Measurements from ENCODE around the gene ADAMTSL1.

The ADAMTSL1 gene

GRCh38 chr9:18622186-18622836, 148.4 kb downstream of the ADAMTSL1 start:
- Histone ChIP-seq H3K9ac (ENCODE audit: low read length) (no peak overlapping the region), H3K4me3 (ENCODE audit: low read length) (no peak overlapping the region), H3K36me3 (ENCODE audit: control insufficient read depth, insufficient read depth, low read length) (no peaks in the 10 kb centered on the region), H3K4me1 (ENCODE audit: control insufficient read depth, insufficient read depth, low read length) (no peaks in the 10 kb centered on the region), H3K9me3 (ENCODE audit: control insufficient read depth, low read length) (no peaks in the 10 kb centered on the region), H3K27me3 (ENCODE audit: control insufficient read depth, insufficient read depth, low read length) (no peaks in the 10 kb centered on the region)

- Histone ChIP-seq H3K4me3 (ENCODE audit: low read length) (no peak overlapping the region), H3K36me3 (ENCODE audit: control insufficient read depth, insufficient read depth, low read length) (no peaks in the 10 kb centered on the region), H3K27me3 (ENCODE audit: control insufficient read depth, insufficient read depth, low read length) (no peaks in the 10 kb centered on the region), H3K9ac (ENCODE audit: low read length) (no peak overlapping the region), H3K4me1 (ENCODE audit: control insufficient read depth, insufficient read depth, low read length) (no peaks in the 10 kb centered on the region), H3K9me3 (ENCODE audit: control insufficient read depth, low read length) (no peaks in the 10 kb centered on the region)
These were observed 149.5 kb downstream of the ADAMTSL1 start for GRCh38 chr9:18623221-18624079.

- Histone ChIP-seq H3K27me3 (ENCODE audit: control insufficient read depth, insufficient read depth, low read length) (no peaks in the 10 kb centered on the region), H3K4me1 (ENCODE audit: control insufficient read depth, insufficient read depth, low read length) (no peaks in the 10 kb centered on the region), H3K9ac (ENCODE audit: low read length) (no peak overlapping the region), H3K36me3 (ENCODE audit: control insufficient read depth, insufficient read depth, low read length) (no peaks in the 10 kb centered on the region), H3K4me3 (ENCODE audit: low read length) (no peak overlapping the region), H3K9me3 (ENCODE audit: control insufficient read depth, low read length) (no peaks in the 10 kb centered on the region)
These were observed 152.2 kb downstream of the ADAMTSL1 start for GRCh38 chr9:18626046-18626698.

- no peaks in the 10 kb centered on the region for H3K9me3 ChIP-seq (ENCODE audit: control insufficient read depth, low read length)
- no peak overlapping the region for H3K9ac ChIP-seq (ENCODE audit: low read length)
- no peaks in the 10 kb centered on the region for H3K4me1 ChIP-seq (ENCODE audit: control insufficient read depth, insufficient read depth, low read length)
- H3K36me3 ChIP-seq (ENCODE audit: control insufficient read depth, insufficient read depth, low read length) = no peaks in the 10 kb centered on the region
- H3K27me3 ChIP-seq (ENCODE audit: control insufficient read depth, insufficient read depth, low read length) = no peaks in the 10 kb centered on the region
- no peak overlapping the region for H3K4me3 ChIP-seq (ENCODE audit: low read length)
These were observed 155.2 kb downstream of the ADAMTSL1 start for GRCh38 chr9:18629136-18629535.

- Histone ChIP-seq H3K27me3 (ENCODE audit: control insufficient read depth, insufficient read depth, low read length) (no peaks in the 10 kb centered on the region), H3K4me1 (ENCODE audit: control insufficient read depth, insufficient read depth, low read length) (no peaks in the 10 kb centered on the region), H3K4me3 (ENCODE audit: low read length) (no peak overlapping the region), H3K9ac (ENCODE audit: low read length) (no peak overlapping the region), H3K9me3 (ENCODE audit: control insufficient read depth, low read length) (no peaks in the 10 kb centered on the region), H3K36me3 (ENCODE audit: control insufficient read depth, insufficient read depth, low read length) (no peaks in the 10 kb centered on the region)
These were observed 158.9 kb downstream of the ADAMTSL1 start for GRCh38 chr9:18632632-18633403.

- no peak overlapping the region for H3K4me3 ChIP-seq (ENCODE audit: low read length)
- H3K4me1 ChIP-seq (ENCODE audit: control insufficient read depth, insufficient read depth, low read length) = no peaks in the 10 kb centered on the region
- no peaks in the 10 kb centered on the region for H3K27me3 ChIP-seq (ENCODE audit: control insufficient read depth, insufficient read depth, low read length)
- H3K9ac ChIP-seq (ENCODE audit: low read length) = no peak overlapping the region
- H3K9me3 ChIP-seq (ENCODE audit: control insufficient read depth, low read length) = no peaks in the 10 kb centered on the region
- no peaks in the 10 kb centered on the region for H3K36me3 ChIP-seq (ENCODE audit: control insufficient read depth, insufficient read depth, low read length)
These were observed 162.8 kb downstream of the ADAMTSL1 start for GRCh38 chr9:18636781-18637180.

- H3K9me3 ChIP-seq (ENCODE audit: control insufficient read depth, low read length) = no peaks in the 10 kb centered on the region
- no peaks in the 10 kb centered on the region for H3K36me3 ChIP-seq (ENCODE audit: control insufficient read depth, insufficient read depth, low read length)
These were observed 164.7 kb downstream of the ADAMTSL1 start for GRCh38 chr9:18638371-18639249.

GRCh38 chr9:18639911-18640310, 166.0 kb downstream of the ADAMTSL1 start:
- no peaks in the 10 kb centered on the region for H3K27me3 ChIP-seq (ENCODE audit: control insufficient read depth, insufficient read depth, low read length)

More at GRCh38 chr9:18638371-18639249, 164.7 kb downstream of the ADAMTSL1 start:
- Histone ChIP-seq H3K4me3 (ENCODE audit: low read length) (no peak overlapping the region), H3K4me1 (ENCODE audit: control insufficient read depth, insufficient read depth, low read length) (no peaks in the 10 kb centered on the region), H3K9ac (ENCODE audit: low read length) (no peak overlapping the region), H3K27me3 (ENCODE audit: control insufficient read depth, insufficient read depth, low read length) (no peaks in the 10 kb centered on the region)

GRCh38 chr9:18658804-18659705, 185.1 kb downstream of the ADAMTSL1 start:
- Histone ChIP-seq H3K36me3 (ENCODE audit: control insufficient read depth, insufficient read depth, low read length) (no peaks in the 10 kb centered on the region), H3K4me3 (ENCODE audit: low read length) (no peak overlapping the region), H3K9ac (ENCODE audit: low read length) (no peak overlapping the region), H3K9me3 (ENCODE audit: control insufficient read depth, low read length) (no peaks in the 10 kb centered on the region), H3K27me3 (ENCODE audit: control insufficient read depth, insufficient read depth, low read length) (no peaks in the 10 kb centered on the region), H3K4me1 (ENCODE audit: control insufficient read depth, insufficient read depth, low read length) (no peaks in the 10 kb centered on the region)

More at GRCh38 chr9:18639911-18640310, 166.0 kb downstream of the ADAMTSL1 start:
- H3K9me3 ChIP-seq (ENCODE audit: control insufficient read depth, low read length) = no peaks in the 10 kb centered on the region
- H3K4me3 ChIP-seq (ENCODE audit: low read length) = no peak overlapping the region
- no peaks in the 10 kb centered on the region for H3K4me1 ChIP-seq (ENCODE audit: control insufficient read depth, insufficient read depth, low read length)
- no peaks in the 10 kb centered on the region for H3K36me3 ChIP-seq (ENCODE audit: control insufficient read depth, insufficient read depth, low read length)
- no peak overlapping the region for H3K9ac ChIP-seq (ENCODE audit: low read length)

- Histone ChIP-seq H3K9ac (ENCODE audit: low read length) (no peak overlapping the region), H3K9me3 (ENCODE audit: control insufficient read depth, low read length) (no peaks in the 10 kb centered on the region), H3K27me3 (ENCODE audit: control insufficient read depth, insufficient read depth, low read length) (no peaks in the 10 kb centered on the region), H3K4me3 (ENCODE audit: low read length) (no peak overlapping the region), H3K4me1 (ENCODE audit: control insufficient read depth, insufficient read depth, low read length) (no peaks in the 10 kb centered on the region), H3K36me3 (ENCODE audit: control insufficient read depth, insufficient read depth, low read length) (no peaks in the 10 kb centered on the region)
These were observed 186.0 kb downstream of the ADAMTSL1 start for GRCh38 chr9:18660001-18660400.

Measured in mucosa of stomach (tissue), 1 donor.